SK-N-SH treated with all-trans-retinoic acid at 6 μM for 48 hours (cell line): ENCODE data around the gene PRELID1.

Experiments used
- ATAC-seq: fragments of 200-7000 bp; cut with Tn5 transposase; 3 replicates; pipeline ENCODE4 v1.9.1; 2020; ENCODE audit warnings: mild to moderate bottlenecking, moderate library complexity
- ARNTL ChIP-seq: fragments of 450-650 bp; formaldehyde crosslinking; IDR thresholded peaks from 2 replicates; pipeline ENCODE4 v1.5.0; 2020; ENCODE audit warnings: low read depth, mild to moderate bottlenecking, moderate library complexity, borderline replicate concordance
- BACH2 ChIP-seq: fragments of 250-450 bp; sonication (Bioruptor Pico); IDR thresholded peaks from 2 replicates; pipeline ENCODE4 v1.9.0; 2021; ENCODE audit warnings: mild to moderate bottlenecking, borderline replicate concordance
- CREB5 ChIP-seq: fragments of 250-450 bp; sonication (Bioruptor Pico); IDR thresholded peaks from 2 replicates; pipeline ENCODE4 v1.5.1; 2020; ENCODE audit warnings: low read depth, mild to moderate bottlenecking, moderate library complexity
- CSDC2 ChIP-seq: fragments of 250-450 bp; sonication (Bioruptor Pico); IDR thresholded peaks from 2 replicates; pipeline ENCODE4 v1.5.0; 2020; ENCODE audit warnings: mild to moderate bottlenecking, moderate library complexity
- CSRNP3 ChIP-seq: fragments of 250-450 bp; sonication (Bioruptor Pico); IDR thresholded peaks from 2 replicates; pipeline ENCODE4 v1.5.1; 2021; ENCODE audit warnings: mild to moderate bottlenecking, moderate library complexity
- ESRRG ChIP-seq: fragments of 250-450 bp; sonication (Bioruptor Pico); IDR thresholded peaks from 2 replicates; pipeline ENCODE4 v1.6.1; 2021; ENCODE audit warnings: mild to moderate bottlenecking
- GLIS3 ChIP-seq: fragments of 250-450 bp; sonication (Bioruptor Pico); IDR thresholded peaks from 2 replicates; pipeline ENCODE4 v1.5.0; 2020; ENCODE audit warnings: mild to moderate bottlenecking, moderate library complexity
- ISL1 ChIP-seq: fragments of 250-450 bp; sonication (Bioruptor Pico); IDR thresholded peaks from 2 replicates; pipeline ENCODE4 v2.1.2; 2022; ENCODE audit warnings: mild to moderate bottlenecking, moderate library complexity
- OSR1 ChIP-seq: fragments of 250-450 bp; sonication (Bioruptor Pico); IDR thresholded peaks from 2 replicates; pipeline ENCODE4 v1.8.0; 2022; ENCODE audit warnings: moderate library complexity, mild to moderate bottlenecking, inconsistent platforms
- PATZ1 ChIP-seq: fragments of 250-450 bp; sonication (Bioruptor Pico); IDR thresholded peaks from 2 replicates; pipeline ENCODE4 v1.8.0; 2020; ENCODE audit warnings: mild to moderate bottlenecking, moderate library complexity, borderline replicate concordance
- PPARA ChIP-seq: fragments of 250-450 bp; sonication (Bioruptor Pico); IDR thresholded peaks from 2 replicates; pipeline ENCODE4 v1.5.0; 2020; ENCODE audit warnings: mild to moderate bottlenecking, borderline replicate concordance
- RARB ChIP-seq: fragments of 250-450 bp; sonication (Bioruptor Pico); IDR thresholded peaks from 2 replicates; pipeline ENCODE4 v1.8.0; 2021; ENCODE audit warnings: mild to moderate bottlenecking, moderate library complexity
- SNAI2 ChIP-seq: fragments of 250-450 bp; sonication (Bioruptor Pico); IDR thresholded peaks from 2 replicates; pipeline ENCODE4 v1.5.0; 2020; ENCODE audit warnings: mild to moderate bottlenecking, moderate library complexity
- TOX ChIP-seq: fragments of 250-450 bp; sonication (Bioruptor Pico); IDR thresholded peaks from 2 replicates; pipeline ENCODE4 v1.8.0; 2021; ENCODE audit warnings: mild to moderate bottlenecking, moderate library complexity, borderline replicate concordance
- TSHZ2 ChIP-seq: fragments of 250-450 bp; sonication (Bioruptor Pico); IDR thresholded peaks from 2 replicates; pipeline ENCODE4 v1.5.0; 2020; ENCODE audit warnings: mild to moderate bottlenecking, moderate library complexity
- ZC3H10 ChIP-seq: fragments of 250-450 bp; sonication (Bioruptor Pico); IDR thresholded peaks from 2 replicates; pipeline ENCODE4 v1.5.1; 2021; ENCODE audit warnings: mild to moderate bottlenecking, moderate library complexity
- ZFP30 ChIP-seq: fragments of 450-650 bp; formaldehyde crosslinking; IDR thresholded peaks from 2 replicates; pipeline ENCODE4 v1.5.0; 2022; ENCODE audit warnings: mild to moderate bottlenecking, moderate library complexity
- ZNF565 ChIP-seq: fragments of 450-650 bp; formaldehyde crosslinking; conservative IDR thresholded peaks from 2 replicates; pipeline ENCODE4 v1.5.0; 2020; ENCODE audit warnings: low read depth, mild to moderate bottlenecking, moderate library complexity
- ZNF70 ChIP-seq: fragments of 450-650 bp; formaldehyde crosslinking; IDR thresholded peaks from 2 replicates; pipeline ENCODE4 v1.5.0; 2020; ENCODE audit warnings: mild to moderate bottlenecking, moderate library complexity
- ZNF8 ChIP-seq: fragments of 450-650 bp; formaldehyde crosslinking; IDR thresholded peaks from 2 replicates; pipeline ENCODE4 v1.5.0; 2020; ENCODE audit warnings: mild to moderate bottlenecking, moderate library complexity
- TF ChIP-seq, protein P1 (sequence below): fragments of 250-450 bp; sonication (Bioruptor Pico); IDR thresholded peaks from 2 replicates; pipeline ENCODE4 v1.8.0; 2021; ENCODE audit warnings: low read depth, mild to moderate bottlenecking, moderate library complexity, borderline replicate concordance

Gene PRELID1

GRCh38 chr5:177335701-177336065 is 32.1 kb downstream of the PRELID1 start:
- ATAC-seq = no peak
- TF ChIP-seq, protein P1, sequence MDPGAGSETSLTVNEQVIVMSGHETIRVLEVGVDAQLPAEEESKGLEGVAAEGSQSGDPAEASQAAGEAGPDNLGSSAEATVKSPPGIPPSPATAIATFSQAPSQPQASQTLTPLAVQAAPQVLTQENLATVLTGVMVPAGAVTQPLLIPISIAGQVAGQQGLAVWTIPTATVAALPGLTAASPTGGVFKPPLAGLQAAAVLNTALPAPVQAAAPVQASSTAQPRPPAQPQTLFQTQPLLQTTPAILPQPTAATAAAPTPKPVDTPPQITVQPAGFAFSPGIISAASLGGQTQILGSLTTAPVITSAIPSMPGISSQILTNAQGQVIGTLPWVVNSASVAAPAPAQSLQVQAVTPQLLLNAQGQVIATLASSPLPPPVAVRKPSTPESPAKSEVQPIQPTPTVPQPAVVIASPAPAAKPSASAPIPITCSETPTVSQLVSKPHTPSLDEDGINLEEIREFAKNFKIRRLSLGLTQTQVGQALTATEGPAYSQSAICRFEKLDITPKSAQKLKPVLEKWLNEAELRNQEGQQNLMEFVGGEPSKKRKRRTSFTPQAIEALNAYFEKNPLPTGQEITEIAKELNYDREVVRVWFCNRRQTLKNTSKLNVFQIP (CRISPR knock-in tag) = no peak
- no peak for TF ChIP-seq ISL1 (CRISPR knock-in tag)
- no peak for TF ChIP-seq OSR1 (CRISPR knock-in tag)
- TF ChIP-seq ARNTL = no peak
- no peak for TF ChIP-seq GLIS3
- TF ChIP-seq ESRRG (CRISPR knock-in tag) = no peak
- no peak for TF ChIP-seq CSDC2 (CRISPR knock-in tag)
- no peak for TF ChIP-seq CSRNP3 (CRISPR knock-in tag)
- no peak for TF ChIP-seq ZNF565 (CRISPR knock-in tag)
- no peak for TF ChIP-seq PPARA (CRISPR knock-in tag)

DNA sequence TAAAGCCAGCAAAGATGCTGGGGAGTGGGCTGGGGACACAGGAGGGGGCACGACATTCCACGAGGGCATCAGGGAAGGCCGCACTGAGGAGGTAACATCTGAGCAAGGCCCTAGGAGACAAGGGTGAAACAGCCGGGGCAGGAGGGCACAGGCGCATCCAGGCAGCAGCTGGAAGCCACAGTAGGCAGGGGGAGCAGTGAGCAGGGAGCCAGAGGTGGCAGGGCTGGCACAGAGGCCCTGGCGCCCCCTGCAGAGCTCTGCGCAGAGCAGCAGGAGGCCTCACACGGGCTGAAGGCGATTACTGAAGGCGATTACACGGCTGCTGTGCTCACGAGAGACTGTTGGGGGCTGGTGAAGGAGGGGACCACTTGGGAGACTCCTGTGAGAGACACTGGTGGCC is 32.5 kb downstream of the PRELID1 start:
- peak; percentile 90 for ATAC-seq
- TF ChIP-seq ZNF8 (CRISPR knock-in tag) = no peak
- no peak for TF ChIP-seq SNAI2 (CRISPR knock-in tag)
- no peak for TF ChIP-seq PATZ1
- TF ChIP-seq, protein P1 (CRISPR knock-in tag) = no peak
- no peak for TF ChIP-seq CSRNP3 (CRISPR knock-in tag)
- no peak for TF ChIP-seq TOX
- no peak for TF ChIP-seq ZFP30
- no peak for TF ChIP-seq BACH2 (CRISPR knock-in tag)
- no peak for TF ChIP-seq RARB (CRISPR knock-in tag)
- TF ChIP-seq ZNF70 (CRISPR knock-in tag) = no peak
- no peak for TF ChIP-seq ISL1 (CRISPR knock-in tag)
- TF ChIP-seq TSHZ2 (CRISPR knock-in tag) = no peak
- TF ChIP-seq GLIS3 = no peak
- no peak for TF ChIP-seq CSDC2 (CRISPR knock-in tag)
- no peak for TF ChIP-seq CREB5
- no peak for TF ChIP-seq ZNF565 (CRISPR knock-in tag)
- no peak for TF ChIP-seq OSR1 (CRISPR knock-in tag)
- TF ChIP-seq ZC3H10 = no peak
- TF ChIP-seq ARNTL = no peak
- TF ChIP-seq PPARA (CRISPR knock-in tag) = no peak
